Heart left ventricle (tissue), 13 donors: Measurements from ENCODE around the gene RNF213.

ENCODE experiments used
- POLR2A ChIP-seq, 2 donors: fragments of 450-650 bp; IDR thresholded peaks; one replicate each; pipeline ENCODE4 v1.6.1; 2017; ENCODE audit warnings: antibody characterized with exemption in 2 of 2, mild to moderate bottlenecking in 2 of 2, moderate library complexity in 2 of 2
- TF ChIP-seq, protein P1 (sequence below), 12 donors: fragments of 200-600 bp; sonication (generic) in 4 of 12; IDR thresholded peaks; one replicate each; pipeline versions ENCODE4 v1.5.0 to v1.8.0; 2018 to 2022; ENCODE audit warnings: antibody characterized with exemption in 12 of 12, mild to moderate bottlenecking in 5 of 12
- donor health status: ischemic (EF 13 %, LVEDD 7.1; RV severe dilation, severe dysfunction).
- donor health status: DM: no; HTN: yes; CAD: no.
- donor health status: DM: no; HTN: no; CAD: no.
- donor health status: ischemic (EF 25% LVEDD 6.9; RV normal size, moderate dysfunction).
- donor health status: ischemic (EF 25% LVEDD 5.7; RV mildly dilated, moderate dysfunction).
- donor health status: ischemic (EF 35%, LVEDD 5.7; RV mildly dilated, moderate dysfunction).
- donor health status: nonischemic (EF 11% LVEDD 7.7; RV severe dilation, severe dysfunction).
- donor health status: DM: yes; HTN: yes; CAD: no.
- donor health status: PGD.
- donor health status: ischemic (EF 29% LVEDD 5.4; RV normal size, mild dysfunction).
- donor health status: nonischemic (EF 23%, LVEDD 6.1; RV moderate dilation, normal function).

- no peak for TF ChIP-seq POLR2A (IDR thresholded peaks at IDR 0.05)
- TF ChIP-seq, protein P1, sequence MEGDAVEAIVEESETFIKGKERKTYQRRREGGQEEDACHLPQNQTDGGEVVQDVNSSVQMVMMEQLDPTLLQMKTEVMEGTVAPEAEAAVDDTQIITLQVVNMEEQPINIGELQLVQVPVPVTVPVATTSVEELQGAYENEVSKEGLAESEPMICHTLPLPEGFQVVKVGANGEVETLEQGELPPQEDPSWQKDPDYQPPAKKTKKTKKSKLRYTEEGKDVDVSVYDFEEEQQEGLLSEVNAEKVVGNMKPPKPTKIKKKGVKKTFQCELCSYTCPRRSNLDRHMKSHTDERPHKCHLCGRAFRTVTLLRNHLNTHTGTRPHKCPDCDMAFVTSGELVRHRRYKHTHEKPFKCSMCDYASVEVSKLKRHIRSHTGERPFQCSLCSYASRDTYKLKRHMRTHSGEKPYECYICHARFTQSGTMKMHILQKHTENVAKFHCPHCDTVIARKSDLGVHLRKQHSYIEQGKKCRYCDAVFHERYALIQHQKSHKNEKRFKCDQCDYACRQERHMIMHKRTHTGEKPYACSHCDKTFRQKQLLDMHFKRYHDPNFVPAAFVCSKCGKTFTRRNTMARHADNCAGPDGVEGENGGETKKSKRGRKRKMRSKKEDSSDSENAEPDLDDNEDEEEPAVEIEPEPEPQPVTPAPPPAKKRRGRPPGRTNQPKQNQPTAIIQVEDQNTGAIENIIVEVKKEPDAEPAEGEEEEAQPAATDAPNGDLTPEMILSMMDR (IDR thresholded peaks at IDR 0.05), result no peak
These were observed 123.7 kb downstream of the RNF213 start for GRCh38 chr17:80384078-80384960.
